Measurements from ENCODE around the gene RAP1GAP. TPM values are rescaled to one million over a fixed set of nuclear protein-coding genes. Genes with fewer than 3 reads are reported as not detected.

The RAP1GAP gene
- total and polyA plus RNA-seq, 2 of the 13 experiments (the other 11 are each of a cell fraction or from before 2014, with no cell fraction given) = 11.9 to 37.5 TPM

GRCh38 chr1:21613072-21613867 is 55.9 kb downstream of the RAP1GAP start:
- Histone ChIP-seq H3K27ac (ENCODE audit: extremely low read length, insufficient read depth, low read length) (no peak overlapping the region), H3K9me3 (ENCODE audit: low read length) (no peaks in the 10 kb centered on the region), H4K20me1 (ENCODE audit: insufficient read depth, low read length) (no peaks in the 10 kb centered on the region), H3K79me2 (ENCODE audit: insufficient read depth, low read length) (no peaks in the 10 kb centered on the region), H3K36me3 (replicated peaks in 1 of 2; ENCODE audit: control insufficient read depth in 1 of 2, insufficient read depth in 2 of 2, low read length in 2 of 2) (peaks cover 21 to 59% of the 10 kb centered on the region in 2 experiments), H3K4me1 (ENCODE audit: insufficient read depth, low read length) (peaks cover 7% of the 10 kb centered on the region; the same call in 1 of the 2 replicates), H3K4me2 (ENCODE audit: low read depth, low read length) (no peak overlapping the region), H2AFZ (ENCODE audit: low read length) (no peak overlapping the region), H3K27me3 (ENCODE audit: control insufficient read depth in 1 of 2, insufficient read depth in 2 of 2, low read length in 2 of 2) (no peaks in the 10 kb centered on the region), H3K4me3 (replicated peaks in 1 of 3; ENCODE audit: insufficient read depth in 1 of 3, low read depth in 2 of 3, low read length in 3 of 3) (no peak overlapping the region), H3K9ac (ENCODE audit: insufficient read depth, low read depth, low read length) (no peak overlapping the region)
- DNase-seq (ENCODE audit: low spot score) (no peak), ATAC-seq (no peak), FAIRE-seq (no peak)
- intact Hi-C loops (cut with micrococcal nuclease; ENCODE audit: unreplicated experiment) = no loop called here
- POLR2A ChIA-PET = no interaction called here
- TF ChIP-seq IRF1 (CRISPR knock-in tag; IDR thresholded peaks at IDR 0.05; ENCODE audit: low read depth) (no peak), ATF7 (IDR thresholded peaks at IDR 0.05) (peak; percentile 60), ATF7 (CRISPR knock-in tag; IDR thresholded peaks at IDR 0.05) (no peak)
- in situ Hi-C loops (cut with HindIII; ENCODE audit: extremely low pct_ligation_motif_present, low pct_unique_long_range_greater_than_20kb) = no loop called here
- 95% methylated on average over 18 of the region's 19 CpGs for WGBS (ENCODE audit: low lambda C conversion rate)
- BruUV-seq (replicated peaks) = no TSS peak
- CTCF ChIA-PET (ENCODE audit: low intra/inter-chr PET ratio, low total read pairs) = no interaction called here

- in situ Hi-C loops (cut with HindIII; ENCODE audit: extremely low pct_ligation_motif_present, low pct_unique_long_range_greater_than_20kb) = no loop called here
- Histone ChIP-seq H3K4me3 (replicated peaks in 1 of 3; ENCODE audit: insufficient read depth in 1 of 3, low read depth in 2 of 3, low read length in 3 of 3) (no peak overlapping the region), H3K4me2 (ENCODE audit: low read depth, low read length) (no peak overlapping the region), H3K27ac (ENCODE audit: extremely low read length, insufficient read depth, low read length) (no peak overlapping the region), H2AFZ (ENCODE audit: low read length) (no peak overlapping the region), H3K79me2 (ENCODE audit: insufficient read depth, low read length) (no peaks in the 10 kb centered on the region), H3K4me1 (ENCODE audit: insufficient read depth, low read length) (peaks cover 7% of the 10 kb centered on the region; the same call in 1 of the 2 replicates), H3K9me3 (ENCODE audit: low read length) (no peaks in the 10 kb centered on the region), H4K20me1 (ENCODE audit: insufficient read depth, low read length) (no peaks in the 10 kb centered on the region), H3K36me3 (replicated peaks in 1 of 2; ENCODE audit: control insufficient read depth in 1 of 2, insufficient read depth in 2 of 2, low read length in 2 of 2) (peaks cover 19 to 53% of the 10 kb centered on the region in 2 experiments), H3K9ac (ENCODE audit: insufficient read depth, low read depth, low read length) (no peak overlapping the region), H3K27me3 (ENCODE audit: control insufficient read depth in 1 of 2, insufficient read depth in 2 of 2, low read length in 2 of 2) (no peaks in the 10 kb centered on the region)
- FAIRE-seq (no peak), ATAC-seq (no peak), DNase-seq (ENCODE audit: low spot score) (no peak)
- 97% methylated on average over 13 of the region's 13 CpGs for WGBS (ENCODE audit: low lambda C conversion rate)
- ChIA-PET CTCF (ENCODE audit: low intra/inter-chr PET ratio, low total read pairs) (no interaction called here), POLR2A (no interaction called here)
- no TSS peak for BruUV-seq (replicated peaks)
- intact Hi-C loops (cut with micrococcal nuclease; ENCODE audit: unreplicated experiment) = no loop called here
- no peak for TF ChIP-seq HDAC1 (CRISPR knock-in tag; IDR thresholded peaks at IDR 0.05)
- no peak for TF ChIP-seq NCOA5 (CRISPR knock-in tag; IDR thresholded peaks at IDR 0.05)
- no peak for TF ChIP-seq HCFC1 (IDR thresholded peaks at IDR 0.05; ENCODE audit: low read depth, low read length)
- TF ChIP-seq MXD3 (CRISPR knock-in tag; IDR thresholded peaks at IDR 0.05) = no peak
- TF ChIP-seq ZNF761 (CRISPR knock-in tag; conservative IDR thresholded peaks at IDR 0.05) = no peak
- TF ChIP-seq ZNF816 (CRISPR knock-in tag; IDR thresholded peaks at IDR 0.05; ENCODE audit: borderline replicate concordance) = no peak
- no peak for TF ChIP-seq GMEB2 (CRISPR knock-in tag; IDR thresholded peaks at IDR 0.05; ENCODE audit: low read depth)
- no peak for TF ChIP-seq AGO2 (optimal IDR thresholded peaks at IDR 0.05; ENCODE audit: low read depth, low read length)
- no peak for TF ChIP-seq HMG20B (CRISPR knock-in tag; conservative IDR thresholded peaks at IDR 0.05)
- TF ChIP-seq AKAP8 (CRISPR knock-in tag; IDR thresholded peaks at IDR 0.05) = no peak
- no peak for TF ChIP-seq ZNF180 (CRISPR knock-in tag; IDR thresholded peaks at IDR 0.05; ENCODE audit: borderline replicate concordance, low read depth)
- no peak for TF ChIP-seq SMAD9 (CRISPR knock-in tag; IDR thresholded peaks at IDR 0.05)
- TF ChIP-seq TFAP4 (IDR thresholded peaks at IDR 0.05; ENCODE audit: borderline replicate concordance, low read depth) = no peak
Measured at GRCh38 chr1:21612057-21612456, 57.1 kb downstream of the RAP1GAP start.

All from HepG2 (cell line).